HepG2 (cell line): ENCODE results near the gene FAM98A. TPM values are rescaled to one million over a fixed set of nuclear protein-coding genes. Genes with fewer than 3 reads are reported as not detected.
A peak's percentile ranks its signal among the peaks of the same experiment; 100 is the strongest.

ENCODE experiments used
- LCORL ChIP-seq, 2 experiments: fragments of 450-650 bp in 1 of 2; sonication (generic) in 1 of 2; formaldehyde crosslinking in 1 of 2; IDR thresholded peaks; 2 replicates each; pipeline versions ENCODE4 v1.5.0 to v1.6.1; 2017 to 2020; ENCODE audit warnings: antibody characterized with exemption in 1 of 2, missing genetic modification reagents in 1 of 2
- MED13 ChIP-seq: sonication (generic); formaldehyde crosslinking; IDR thresholded peaks from 2 replicates; pipeline ENCODE4 v1.5.0; 2020; ENCODE audit warnings: missing genetic modification reagents
- SALL1 ChIP-seq: sonication (generic); formaldehyde crosslinking; IDR thresholded peaks from 2 replicates; pipeline ENCODE4 v1.8.0; 2022; ENCODE audit warnings: mild to moderate bottlenecking, missing genetic modification reagents
- ZC3H13 ChIP-seq: sonication (generic); formaldehyde crosslinking; IDR thresholded peaks from 2 replicates; pipeline ENCODE4 v1.8.1; 2023; ENCODE audit warnings: mild to moderate bottlenecking, missing genetic modification reagents, moderate library complexity
- ZNF205 ChIP-seq: IDR thresholded peaks from 2 replicates; pipeline ENCODE4 v1.6.1; 2018; ENCODE audit warnings: missing biosample characterization, missing genetic modification reagents
- ZNF543 ChIP-seq: sonication (generic); formaldehyde crosslinking; IDR thresholded peaks from 2 replicates; pipeline ENCODE4 v1.4.0; 2020; ENCODE audit warnings: mild to moderate bottlenecking, missing genetic modification reagents
- ZSCAN22 ChIP-seq: sonication (generic); formaldehyde crosslinking; IDR thresholded peaks from 2 replicates; pipeline ENCODE4 v1.4.0; 2020; ENCODE audit warnings: mild to moderate bottlenecking, missing genetic modification reagents
- polyA plus RNA-seq, 8 experiments: library from polyadenylated mRNA; depleted of rRNA in 3 of 8; stranded (reverse) in 7 of 8; unstranded in 1 of 8; fragments of >200 nt; fragmentation: Illumina TruSeq in 4 of 8; extraction: Trizol in 4 of 8; gene quantifications; 2 replicates each; pipeline versions ENCODE4 v1.2.1 to v1.2.3, GENCODE V29; 2011 to 2016; ENCODE audit warnings: low read depth in 4 of 8, missing spikeins in 1 of 8, mixed read lengths in 1 of 8; ENCODE audit not compliant: insufficient read depth in 1 of 8
- total RNA-seq, 5 experiments: library from RNA; depleted of rRNA; stranded (reverse); fragments of >200 nt; fragmentation: Illumina TruSeq; extraction: Trizol; gene quantifications; 2 replicates each; pipeline ENCODE4 v1.2.3, GENCODE V29; 2016; ENCODE audit warnings: low read depth in 1 of 5
- TF ChIP-seq, protein P1 (sequence below): sonication (generic); formaldehyde crosslinking; IDR thresholded peaks from 2 replicates; pipeline ENCODE4 v1.4.0; 2020; ENCODE audit warnings: missing genetic modification reagents, borderline replicate concordance
- TF ChIP-seq, protein P2 (sequence below): sonication (generic); formaldehyde crosslinking; conservative IDR thresholded peaks from 2 replicates; pipeline ENCODE4 v1.4.0; 2020; ENCODE audit warnings: missing genetic modification reagents
- TF ChIP-seq, protein P3 (sequence below): sonication (generic); formaldehyde crosslinking; IDR thresholded peaks from 2 replicates; pipeline ENCODE4 v1.4.0; 2020; ENCODE audit warnings: mild to moderate bottlenecking, missing genetic modification reagents
- TF ChIP-seq, protein P4 (sequence below): sonication (generic); formaldehyde crosslinking; IDR thresholded peaks from 2 replicates; pipeline ENCODE4 v1.5.0; 2020; ENCODE audit warnings: mild to moderate bottlenecking, missing genetic modification reagents, borderline replicate concordance

FAM98A gene
- total and polyA plus RNA-seq, 2 of the 13 experiments (the other 11 are each of a cell fraction or from before 2014, with no cell fraction given): 44.0 to 61.4 TPM

DNA sequence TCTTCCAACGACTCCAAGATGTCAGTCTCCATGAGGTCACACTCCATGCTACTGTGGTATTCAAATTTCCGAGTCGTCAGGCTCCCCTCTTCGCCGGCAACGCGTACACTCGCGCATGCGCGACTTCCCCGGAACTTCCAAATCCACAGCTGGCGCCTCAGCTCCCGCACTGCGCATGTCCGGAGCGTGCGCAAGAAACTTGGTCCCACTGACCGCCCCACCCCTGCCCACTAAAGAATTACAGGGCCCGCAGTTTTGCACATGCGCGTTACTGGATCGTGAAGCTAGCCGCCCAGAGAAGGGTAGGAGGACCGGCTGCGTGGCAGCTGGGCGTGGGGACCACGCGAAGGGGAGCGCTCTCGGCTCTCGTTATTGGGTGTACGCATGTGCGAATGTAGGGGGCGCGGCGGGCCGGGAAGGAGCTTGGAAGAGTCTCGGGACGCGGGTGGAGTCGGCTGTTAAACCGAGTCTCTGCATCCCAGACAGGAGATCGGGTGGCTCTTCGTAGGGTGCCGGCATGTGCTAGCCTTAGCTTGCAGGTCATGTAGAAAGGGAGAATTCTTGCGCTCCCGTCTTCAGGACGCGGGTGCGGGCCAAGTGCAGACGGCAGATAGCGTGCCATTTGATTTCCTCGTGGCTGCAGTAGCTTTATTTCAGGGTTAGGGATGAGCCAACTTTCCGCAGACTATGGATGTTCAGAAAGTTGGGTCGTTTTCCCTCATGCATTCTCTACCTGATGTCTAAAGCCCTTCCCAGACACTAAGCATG is at the start of gene FAM98A (continued):
- TF ChIP-seq, protein P1, sequence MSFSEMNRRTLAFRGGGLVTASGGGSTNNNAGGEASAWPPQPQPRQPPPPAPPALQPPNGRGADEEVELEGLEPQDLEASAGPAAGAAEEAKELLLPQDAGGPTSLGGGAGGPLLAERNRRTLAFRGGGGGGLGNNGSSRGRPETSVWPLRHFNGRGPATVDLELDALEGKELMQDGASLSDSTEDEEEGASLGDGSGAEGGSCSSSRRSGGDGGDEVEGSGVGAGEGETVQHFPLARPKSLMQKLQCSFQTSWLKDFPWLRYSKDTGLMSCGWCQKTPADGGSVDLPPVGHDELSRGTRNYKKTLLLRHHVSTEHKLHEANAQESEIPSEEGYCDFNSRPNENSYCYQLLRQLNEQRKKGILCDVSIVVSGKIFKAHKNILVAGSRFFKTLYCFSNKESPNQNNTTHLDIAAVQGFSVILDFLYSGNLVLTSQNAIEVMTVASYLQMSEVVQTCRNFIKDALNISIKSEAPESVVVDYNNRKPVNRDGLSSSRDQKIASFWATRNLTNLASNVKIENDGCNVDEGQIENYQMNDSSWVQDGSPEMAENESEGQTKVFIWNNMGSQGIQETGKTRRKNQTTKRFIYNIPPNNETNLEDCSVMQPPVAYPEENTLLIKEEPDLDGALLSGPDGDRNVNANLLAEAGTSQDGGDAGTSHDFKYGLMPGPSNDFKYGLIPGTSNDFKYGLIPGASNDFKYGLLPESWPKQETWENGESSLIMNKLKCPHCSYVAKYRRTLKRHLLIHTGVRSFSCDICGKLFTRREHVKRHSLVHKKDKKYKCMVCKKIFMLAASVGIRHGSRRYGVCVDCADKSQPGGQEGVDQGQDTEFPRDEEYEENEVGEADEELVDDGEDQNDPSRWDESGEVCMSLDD (CRISPR knock-in tag): peak; percentile 28; the same call in 1 of the 2 replicates
- no peak for TF ChIP-seq ZNF543 (CRISPR knock-in tag)
- TF ChIP-seq, protein P2, sequence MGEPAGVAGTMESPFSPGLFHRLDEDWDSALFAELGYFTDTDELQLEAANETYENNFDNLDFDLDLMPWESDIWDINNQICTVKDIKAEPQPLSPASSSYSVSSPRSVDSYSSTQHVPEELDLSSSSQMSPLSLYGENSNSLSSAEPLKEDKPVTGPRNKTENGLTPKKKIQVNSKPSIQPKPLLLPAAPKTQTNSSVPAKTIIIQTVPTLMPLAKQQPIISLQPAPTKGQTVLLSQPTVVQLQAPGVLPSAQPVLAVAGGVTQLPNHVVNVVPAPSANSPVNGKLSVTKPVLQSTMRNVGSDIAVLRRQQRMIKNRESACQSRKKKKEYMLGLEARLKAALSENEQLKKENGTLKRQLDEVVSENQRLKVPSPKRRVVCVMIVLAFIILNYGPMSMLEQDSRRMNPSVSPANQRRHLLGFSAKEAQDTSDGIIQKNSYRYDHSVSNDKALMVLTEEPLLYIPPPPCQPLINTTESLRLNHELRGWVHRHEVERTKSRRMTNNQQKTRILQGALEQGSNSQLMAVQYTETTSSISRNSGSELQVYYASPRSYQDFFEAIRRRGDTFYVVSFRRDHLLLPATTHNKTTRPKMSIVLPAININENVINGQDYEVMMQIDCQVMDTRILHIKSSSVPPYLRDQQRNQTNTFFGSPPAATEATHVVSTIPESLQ (CRISPR knock-in tag): no peak
- TF ChIP-seq ZNF205 (CRISPR knock-in tag): peak; percentile 93
- TF ChIP-seq ZC3H13 (CRISPR knock-in tag): peak; percentile 77; the same call in 1 of the 2 replicates
- TF ChIP-seq LCORL (IDR thresholded peaks at IDR 0.05): no peak
- TF ChIP-seq LCORL (CRISPR knock-in tag; IDR thresholded peaks at IDR 0.05): peak; percentile 60; the same call in 1 of the 2 replicates
- peak; percentile 96 for TF ChIP-seq SALL1 (CRISPR knock-in tag)
- TF ChIP-seq, protein P3, sequence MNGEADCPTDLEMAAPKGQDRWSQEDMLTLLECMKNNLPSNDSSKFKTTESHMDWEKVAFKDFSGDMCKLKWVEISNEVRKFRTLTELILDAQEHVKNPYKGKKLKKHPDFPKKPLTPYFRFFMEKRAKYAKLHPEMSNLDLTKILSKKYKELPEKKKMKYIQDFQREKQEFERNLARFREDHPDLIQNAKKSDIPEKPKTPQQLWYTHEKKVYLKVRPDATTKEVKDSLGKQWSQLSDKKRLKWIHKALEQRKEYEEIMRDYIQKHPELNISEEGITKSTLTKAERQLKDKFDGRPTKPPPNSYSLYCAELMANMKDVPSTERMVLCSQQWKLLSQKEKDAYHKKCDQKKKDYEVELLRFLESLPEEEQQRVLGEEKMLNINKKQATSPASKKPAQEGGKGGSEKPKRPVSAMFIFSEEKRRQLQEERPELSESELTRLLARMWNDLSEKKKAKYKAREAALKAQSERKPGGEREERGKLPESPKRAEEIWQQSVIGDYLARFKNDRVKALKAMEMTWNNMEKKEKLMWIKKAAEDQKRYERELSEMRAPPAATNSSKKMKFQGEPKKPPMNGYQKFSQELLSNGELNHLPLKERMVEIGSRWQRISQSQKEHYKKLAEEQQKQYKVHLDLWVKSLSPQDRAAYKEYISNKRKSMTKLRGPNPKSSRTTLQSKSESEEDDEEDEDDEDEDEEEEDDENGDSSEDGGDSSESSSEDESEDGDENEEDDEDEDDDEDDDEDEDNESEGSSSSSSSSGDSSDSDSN (CRISPR knock-in tag): peak; percentile 47
- TF ChIP-seq ZSCAN22 (CRISPR knock-in tag): no peak; the same call in 1 of the 2 replicates
- TF ChIP-seq, protein P4, sequence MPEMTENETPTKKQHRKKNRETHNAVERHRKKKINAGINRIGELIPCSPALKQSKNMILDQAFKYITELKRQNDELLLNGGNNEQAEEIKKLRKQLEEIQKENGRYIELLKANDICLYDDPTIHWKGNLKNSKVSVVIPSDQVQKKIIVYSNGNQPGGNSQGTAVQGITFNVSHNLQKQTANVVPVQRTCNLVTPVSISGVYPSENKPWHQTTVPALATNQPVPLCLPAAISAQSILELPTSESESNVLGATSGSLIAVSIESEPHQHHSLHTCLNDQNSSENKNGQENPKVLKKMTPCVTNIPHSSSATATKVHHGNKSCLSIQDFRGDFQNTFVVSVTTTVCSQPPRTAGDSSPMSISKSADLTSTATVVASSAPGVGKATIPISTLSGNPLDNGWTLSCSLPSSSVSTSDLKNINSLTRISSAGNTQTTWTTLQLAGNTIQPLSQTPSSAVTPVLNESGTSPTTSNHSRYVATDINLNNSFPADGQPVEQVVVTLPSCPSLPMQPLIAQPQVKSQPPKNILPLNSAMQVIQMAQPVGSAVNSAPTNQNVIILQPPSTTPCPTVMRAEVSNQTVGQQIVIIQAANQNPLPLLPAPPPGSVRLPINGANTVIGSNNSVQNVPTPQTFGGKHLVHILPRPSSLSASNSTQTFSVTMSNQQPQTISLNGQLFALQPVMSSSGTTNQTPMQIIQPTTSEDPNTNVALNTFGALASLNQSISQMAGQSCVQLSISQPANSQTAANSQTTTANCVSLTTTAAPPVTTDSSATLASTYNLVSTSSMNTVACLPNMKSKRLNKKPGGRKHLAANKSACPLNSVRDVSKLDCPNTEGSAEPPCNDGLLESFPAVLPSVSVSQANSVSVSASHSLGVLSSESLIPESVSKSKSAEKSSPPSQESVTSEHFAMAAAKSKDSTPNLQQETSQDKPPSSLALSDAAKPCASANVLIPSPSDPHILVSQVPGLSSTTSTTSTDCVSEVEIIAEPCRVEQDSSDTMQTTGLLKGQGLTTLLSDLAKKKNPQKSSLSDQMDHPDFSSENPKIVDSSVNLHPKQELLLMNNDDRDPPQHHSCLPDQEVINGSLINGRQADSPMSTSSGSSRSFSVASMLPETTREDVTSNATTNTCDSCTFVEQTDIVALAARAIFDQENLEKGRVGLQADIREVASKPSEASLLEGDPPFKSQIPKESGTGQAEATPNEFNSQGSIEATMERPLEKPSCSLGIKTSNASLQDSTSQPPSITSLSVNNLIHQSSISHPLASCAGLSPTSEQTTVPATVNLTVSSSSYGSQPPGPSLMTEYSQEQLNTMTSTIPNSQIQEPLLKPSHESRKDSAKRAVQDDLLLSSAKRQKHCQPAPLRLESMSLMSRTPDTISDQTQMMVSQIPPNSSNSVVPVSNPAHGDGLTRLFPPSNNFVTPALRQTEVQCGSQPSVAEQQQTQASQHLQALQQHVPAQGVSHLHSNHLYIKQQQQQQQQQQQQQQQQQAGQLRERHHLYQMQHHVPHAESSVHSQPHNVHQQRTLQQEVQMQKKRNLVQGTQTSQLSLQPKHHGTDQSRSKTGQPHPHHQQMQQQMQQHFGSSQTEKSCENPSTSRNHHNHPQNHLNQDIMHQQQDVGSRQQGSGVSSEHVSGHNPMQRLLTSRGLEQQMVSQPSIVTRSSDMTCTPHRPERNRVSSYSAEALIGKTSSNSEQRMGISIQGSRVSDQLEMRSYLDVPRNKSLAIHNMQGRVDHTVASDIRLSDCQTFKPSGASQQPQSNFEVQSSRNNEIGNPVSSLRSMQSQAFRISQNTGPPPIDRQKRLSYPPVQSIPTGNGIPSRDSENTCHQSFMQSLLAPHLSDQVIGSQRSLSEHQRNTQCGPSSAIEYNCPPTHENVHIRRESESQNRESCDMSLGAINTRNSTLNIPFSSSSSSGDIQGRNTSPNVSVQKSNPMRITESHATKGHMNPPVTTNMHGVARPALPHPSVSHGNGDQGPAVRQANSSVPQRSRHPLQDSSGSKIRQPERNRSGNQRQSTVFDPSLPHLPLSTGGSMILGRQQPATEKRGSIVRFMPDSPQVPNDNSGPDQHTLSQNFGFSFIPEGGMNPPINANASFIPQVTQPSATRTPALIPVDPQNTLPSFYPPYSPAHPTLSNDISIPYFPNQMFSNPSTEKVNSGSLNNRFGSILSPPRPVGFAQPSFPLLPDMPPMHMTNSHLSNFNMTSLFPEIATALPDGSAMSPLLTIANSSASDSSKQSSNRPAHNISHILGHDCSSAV: 0 out of 2 replicates have a peak, but pooled peaks have one; percentile 52
- TF ChIP-seq MED13 (CRISPR knock-in tag): peak; percentile 56; the same call in 1 of the 2 replicates
